ENCODE results near the gene PPTC7. TPM values are rescaled to one million over a fixed set of nuclear protein-coding genes. Genes with fewer than 3 reads are reported as not detected.
A peak's percentile ranks its signal among the peaks of the same experiment; 100 is the strongest.
"Not testable (repeated sequence)": the region's sequence is repeated elsewhere in the genome, so short reads cannot be mapped to it uniquely, and the experiment has no call there.

Gene PPTC7
- total RNA-seq, 2 experiments from 2014 or later = 53.8 to 54.8 TPM

DNA sequence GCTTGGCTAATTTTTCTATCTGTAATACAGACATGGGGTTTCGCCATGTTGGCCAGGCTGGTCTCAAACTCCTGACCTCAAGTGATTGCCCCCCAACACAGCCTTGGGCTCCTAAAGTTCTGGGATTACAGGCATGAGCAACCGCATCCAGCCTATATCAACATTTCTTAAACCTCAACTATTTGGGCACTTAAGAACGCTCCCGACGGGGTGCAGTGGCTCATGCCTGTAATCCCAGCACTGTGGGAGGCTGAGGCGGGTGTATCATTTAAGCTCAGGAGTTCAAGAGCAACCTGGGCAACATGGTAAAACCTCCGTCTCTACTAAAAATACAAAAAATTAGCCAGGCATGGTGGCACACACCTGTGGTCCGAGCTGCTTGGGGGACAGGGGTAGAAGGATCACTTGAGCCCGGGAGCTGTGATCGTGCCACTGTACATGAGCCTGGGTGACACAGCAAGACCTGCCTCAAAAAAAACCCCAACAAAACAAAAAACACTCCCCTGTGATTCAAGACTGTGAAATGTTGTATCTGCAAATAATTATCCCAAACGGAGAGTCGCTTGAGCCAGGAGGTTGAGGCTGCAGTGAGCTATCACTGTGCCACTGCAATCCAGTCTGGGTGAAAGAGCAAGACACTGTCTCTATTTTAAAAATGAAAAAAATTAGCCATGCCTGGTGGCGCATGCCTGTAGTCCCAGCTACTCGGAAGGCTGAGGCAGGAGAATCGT is 21.5 kb downstream of the PPTC7 start:
- CTCF ChIA-PET = interaction anchor here (1.2 to 1.6 kb wide), 2 partner anchors 10 to 13 kb away, joined by 3 to 4 read pairs; no protein-coding TSS in a partner anchor
- Mint-ChIP-seq H3K27me3 (no peaks in the 10 kb centered on the region), H3K36me3 (ENCODE audit: low read depth) (peaks cover 20% of the 10 kb centered on the region), H3K9me3 (no peaks in the 10 kb centered on the region), H3K27ac (peak overlapping the region; percentile 97), H3K4me1 (ENCODE audit: low read depth) (peaks cover 74% of the 10 kb centered on the region), H3K4me3 (peak overlapping the region; percentile 79)
- no peak for DNase-seq
- Histone ChIP-seq H3K4me3 (ENCODE audit: low read length) (peak overlapping the region; percentile 17), H3K27me3 (ENCODE audit: control insufficient read depth in 1 of 2, insufficient read depth in 2 of 2, low read length in 2 of 2) (no peaks in the 10 kb centered on the region), H3K36me3 (ENCODE audit: insufficient read depth, low read length) (peaks cover 5% of the 10 kb centered on the region), H3K27ac (ENCODE audit: low read depth in 1 of 2, low read length in 2 of 2) (peak overlapping the region; percentile 7 to 32), H3K4me1 (ENCODE audit: insufficient read depth, low read length) (peaks cover 57% of the 10 kb centered on the region), H3K9me3 (ENCODE audit: control insufficient read depth in 1 of 2, insufficient read depth in 1 of 2, low read length in 2 of 2) (no peaks in the 10 kb centered on the region)
- ATAC-seq (ENCODE audit: poor library complexity) = no peak
- TF ChIP-seq, protein P1, sequence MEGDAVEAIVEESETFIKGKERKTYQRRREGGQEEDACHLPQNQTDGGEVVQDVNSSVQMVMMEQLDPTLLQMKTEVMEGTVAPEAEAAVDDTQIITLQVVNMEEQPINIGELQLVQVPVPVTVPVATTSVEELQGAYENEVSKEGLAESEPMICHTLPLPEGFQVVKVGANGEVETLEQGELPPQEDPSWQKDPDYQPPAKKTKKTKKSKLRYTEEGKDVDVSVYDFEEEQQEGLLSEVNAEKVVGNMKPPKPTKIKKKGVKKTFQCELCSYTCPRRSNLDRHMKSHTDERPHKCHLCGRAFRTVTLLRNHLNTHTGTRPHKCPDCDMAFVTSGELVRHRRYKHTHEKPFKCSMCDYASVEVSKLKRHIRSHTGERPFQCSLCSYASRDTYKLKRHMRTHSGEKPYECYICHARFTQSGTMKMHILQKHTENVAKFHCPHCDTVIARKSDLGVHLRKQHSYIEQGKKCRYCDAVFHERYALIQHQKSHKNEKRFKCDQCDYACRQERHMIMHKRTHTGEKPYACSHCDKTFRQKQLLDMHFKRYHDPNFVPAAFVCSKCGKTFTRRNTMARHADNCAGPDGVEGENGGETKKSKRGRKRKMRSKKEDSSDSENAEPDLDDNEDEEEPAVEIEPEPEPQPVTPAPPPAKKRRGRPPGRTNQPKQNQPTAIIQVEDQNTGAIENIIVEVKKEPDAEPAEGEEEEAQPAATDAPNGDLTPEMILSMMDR (IDR thresholded peaks at IDR 0.05) = no peak
- intact Hi-C loops (cut with DNase I, micrococcal nuclease) = loop anchor here in 1 of 2 experiments (2.0 kb wide), 1 partner anchor 21 kb away; the partner anchor contains the start of gene PPTC7
- POLR2A ChIA-PET = interaction anchor here (0.6 to 2.8 kb wide), 6 partner anchors 10 to 59 kb away, joined by 3 to 20 read pairs (median 6); partner anchors contain the start of gene RAD9B

DNA sequence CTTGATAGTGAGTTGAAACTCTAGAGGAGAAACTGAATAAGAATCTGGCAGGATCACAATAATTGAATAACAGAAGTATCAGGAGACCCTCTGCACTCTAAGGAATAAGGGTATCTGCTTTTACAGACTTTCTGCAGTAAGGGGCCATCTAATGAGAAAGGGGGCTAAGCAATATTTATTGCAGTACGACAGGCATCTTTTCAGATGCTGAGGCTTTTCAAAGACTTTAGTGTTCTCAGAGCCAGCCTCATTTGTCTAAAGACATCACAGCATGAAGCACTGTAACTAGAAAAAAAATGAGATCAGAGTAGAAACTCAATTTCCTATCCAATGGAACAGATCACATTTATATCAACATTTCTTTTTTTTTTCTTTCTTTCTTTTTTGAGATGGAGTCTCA is 22.2 kb downstream of the PPTC7 start:
- Mint-ChIP-seq H3K27me3 (no peaks in the 10 kb centered on the region), H3K36me3 (ENCODE audit: low read depth) (peaks cover 24% of the 10 kb centered on the region), H3K4me1 (ENCODE audit: low read depth) (peaks cover 74% of the 10 kb centered on the region), H3K4me3 (peak overlapping the region; percentile 52), H3K9me3 (no peaks in the 10 kb centered on the region), H3K27ac (peak overlapping the region; percentile 97)
- Histone ChIP-seq H3K27me3 (ENCODE audit: control insufficient read depth in 1 of 2, insufficient read depth in 2 of 2, low read length in 2 of 2) (no peaks in the 10 kb centered on the region), H3K27ac (ENCODE audit: low read depth in 1 of 2, low read length in 2 of 2) (no peak overlapping the region), H3K4me3 (ENCODE audit: low read length) (no peak overlapping the region), H3K4me1 (ENCODE audit: insufficient read depth, low read length) (peaks cover 53% of the 10 kb centered on the region), H3K9me3 (ENCODE audit: control insufficient read depth in 1 of 2, insufficient read depth in 1 of 2, low read length in 2 of 2) (no peaks in the 10 kb centered on the region), H3K36me3 (ENCODE audit: insufficient read depth, low read length) (peaks cover 5% of the 10 kb centered on the region)
- ChIA-PET CTCF (no interaction called here), POLR2A (interaction anchor here (1.6 kb wide), 1 partner anchor 30 kb away, joined by 8 read pairs; no protein-coding TSS in a partner anchor)
- ATAC-seq (ENCODE audit: poor library complexity) (no peak), DNase-seq (no peak)
- TF ChIP-seq, protein P1 (IDR thresholded peaks at IDR 0.05) = no peak
- intact Hi-C loops (cut with DNase I, micrococcal nuclease) = no loop called here

DNA sequence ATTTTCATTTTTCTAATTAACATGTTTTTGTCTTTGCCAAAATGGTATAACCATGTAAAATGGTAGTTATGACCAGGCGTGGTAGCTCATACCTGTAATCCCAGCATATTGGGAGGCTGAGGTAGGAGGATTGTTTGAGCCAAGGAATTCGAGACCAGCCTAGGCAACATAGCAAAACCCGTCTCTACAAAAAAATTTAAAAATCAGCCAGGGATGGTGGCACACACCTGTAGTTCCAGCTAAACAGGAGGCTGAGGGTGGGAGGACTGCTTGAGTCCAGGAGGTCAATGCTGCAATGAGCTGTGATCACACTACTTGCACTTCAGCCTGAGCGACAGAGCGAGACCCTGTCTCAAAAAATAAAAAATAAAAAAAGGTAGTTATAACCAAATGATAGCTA is 23.1 kb downstream of the PPTC7 start:
- intact Hi-C loops (cut with DNase I, micrococcal nuclease) = no loop called here

DNA sequence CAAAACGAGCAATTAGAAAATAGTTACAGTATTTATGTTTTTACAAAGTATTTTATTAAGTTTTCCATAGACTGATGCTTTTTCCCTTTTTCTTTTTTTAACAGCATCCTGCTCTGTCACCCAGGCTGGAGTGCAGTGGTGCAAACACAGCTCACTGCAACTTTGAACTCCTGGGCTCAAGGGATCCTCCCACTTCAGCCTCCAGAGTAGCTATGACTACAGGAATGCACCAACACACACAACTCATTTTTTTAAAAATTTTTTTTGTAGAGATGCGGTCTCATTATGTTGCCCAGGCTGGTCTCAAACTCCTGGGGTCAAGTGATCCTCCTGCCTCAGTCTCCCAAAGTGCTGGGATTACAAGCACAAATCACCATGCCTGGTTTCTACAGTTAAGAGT is 24.2 kb downstream of the PPTC7 start:
- DNase-seq; CTCF ChIA-PET; H3K27me3 Mint-ChIP-seq; intact Hi-C loops (cut with DNase I, micrococcal nuclease); H3K4me3 Mint-ChIP-seq; H3K9me3 Mint-ChIP-seq; H3K27me3 ChIP-seq (ENCODE audit: control insufficient read depth in 1 of 2, insufficient read depth in 2 of 2, low read length in 2 of 2); H3K36me3 ChIP-seq (ENCODE audit: insufficient read depth, low read length); H3K4me3 ChIP-seq (ENCODE audit: low read length); H3K27ac ChIP-seq (ENCODE audit: low read depth in 1 of 2, low read length in 2 of 2); H3K9me3 ChIP-seq (ENCODE audit: control insufficient read depth in 1 of 2, insufficient read depth in 1 of 2, low read length in 2 of 2); POLR2A ChIA-PET; ATAC-seq (ENCODE audit: poor library complexity): not testable (repeated sequence)
- peaks cover 54% of the 10 kb centered on the region for H3K4me1 ChIP-seq (ENCODE audit: insufficient read depth, low read length)
- peaks cover 79% of the 10 kb centered on the region for H3K4me1 Mint-ChIP-seq (ENCODE audit: low read depth)
- H3K27ac Mint-ChIP-seq = peak overlapping the region; percentile 30
- peaks cover 22% of the 10 kb centered on the region for H3K36me3 Mint-ChIP-seq (ENCODE audit: low read depth)

More for the DNA sequence above, 23.1 kb downstream of the PPTC7 start:
- Histone ChIP-seq H3K27ac (ENCODE audit: low read depth in 1 of 2, low read length in 2 of 2) (peak overlapping the region in 1 of 2 donors; percentile 13), H3K9me3 (ENCODE audit: control insufficient read depth in 1 of 2, insufficient read depth in 1 of 2, low read length in 2 of 2) (no peaks in the 10 kb centered on the region), H3K27me3 (ENCODE audit: control insufficient read depth in 1 of 2, insufficient read depth in 2 of 2, low read length in 2 of 2) (no peaks in the 10 kb centered on the region), H3K4me3 (ENCODE audit: low read length) (no peak overlapping the region), H3K36me3 (ENCODE audit: insufficient read depth, low read length) (peaks cover 5% of the 10 kb centered on the region), H3K4me1 (ENCODE audit: insufficient read depth, low read length) (peaks cover 50% of the 10 kb centered on the region)
- ChIA-PET CTCF (interaction anchor here (1.2 kb wide), 1 partner anchor 91 kb away, joined by 3 read pairs; the partner anchor contains the start of gene FAM216A), POLR2A (interaction anchor here (1.0 kb wide), 1 partner anchor 16 kb away, joined by 3 read pairs; no protein-coding TSS in a partner anchor)
- TF ChIP-seq, protein P1 (IDR thresholded peaks at IDR 0.05) = no peak
- Mint-ChIP-seq H3K27ac (peak overlapping the region; percentile 97), H3K4me3 (no peak overlapping the region), H3K27me3 (no peaks in the 10 kb centered on the region), H3K9me3 (no peaks in the 10 kb centered on the region), H3K36me3 (ENCODE audit: low read depth) (peaks cover 24% of the 10 kb centered on the region), H3K4me1 (ENCODE audit: low read depth) (peaks cover 77% of the 10 kb centered on the region)
- no peak for DNase-seq
- no peak for ATAC-seq (ENCODE audit: poor library complexity)

All from CD4-positive, alpha-beta T cell (primary cell).